ENCODE results near the gene MSLN. TPM values are rescaled to one million over a fixed set of nuclear protein-coding genes. Genes with fewer than 3 reads are reported as not detected.
"Not testable (repeated sequence)": the region's sequence is repeated elsewhere in the genome, so short reads cannot be mapped to it uniquely, and the experiment has no call there.

Gene MSLN
- polyA plus RNA-seq (2013, experiment 1 of 2): not detected
- not detected for polyA plus RNA-seq (2013, experiment 2 of 2)

- Histone ChIP-seq H3K4me1 (ENCODE audit: control insufficient read depth, insufficient read depth, low read length, poor library complexity, severe bottlenecking) (no peaks in the 10 kb centered on the region), H3K9me3 (ENCODE audit: control insufficient read depth, low read length) (peaks cover 4% of the 10 kb centered on the region), H3K4me3 (ENCODE audit: extremely low read depth, insufficient read depth, low read length, poor library complexity, severe bottlenecking) (no peak within 1 kb of the TSS), H3K36me3 (ENCODE audit: control insufficient read depth, insufficient read depth, low read length) (no peaks in the 10 kb centered on the region), H3K27ac (ENCODE audit: low read depth, low read length, severe bottlenecking) (no peak within 1 kb of the TSS)
- WGBS, 2 experiments (ENCODE audit: insufficient coverage in 2 of 2): 87 to 89% methylated on average over 26 to 34 of the region's 37 CpGs
These were observed at the start of gene MSLN for GRCh38 chr16:760545-761343. Gene MSLN, plus strand, starts transcription at chr16:760734. Its CDS starts 1,947 bp downstream, at chr16:762681.

DNA sequence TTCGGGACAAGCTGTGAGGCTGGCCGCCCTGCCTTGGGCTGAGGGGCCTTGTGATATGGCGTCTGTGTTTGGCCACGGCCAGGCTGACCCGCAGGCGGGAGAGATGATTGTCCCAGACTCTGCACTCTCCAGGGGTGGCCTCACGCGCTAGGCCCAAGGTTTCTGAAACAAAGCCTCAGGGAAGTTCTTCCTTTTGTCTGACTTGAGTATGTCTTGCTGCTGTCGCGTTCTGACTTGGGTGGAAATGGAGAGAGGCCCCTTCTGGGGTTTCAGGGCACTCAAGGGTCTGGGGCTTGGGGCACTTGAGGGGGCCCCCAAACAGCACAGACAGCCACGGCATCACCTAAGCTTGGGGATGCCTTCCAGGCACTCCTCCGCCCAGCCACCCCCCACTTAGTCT lies 49.5 kb upstream of the MSLN start:
- Histone ChIP-seq H3K9me3 (ENCODE audit: control insufficient read depth, low read length) (no peaks in the 10 kb centered on the region), H3K4me1 (ENCODE audit: control insufficient read depth, insufficient read depth, low read length, poor library complexity, severe bottlenecking) (peaks cover 12% of the 10 kb centered on the region), H3K36me3 (ENCODE audit: control insufficient read depth, insufficient read depth, low read length) (no peaks in the 10 kb centered on the region), H3K27ac (ENCODE audit: low read depth, low read length, severe bottlenecking) (no peak overlapping the region), H3K4me3 (ENCODE audit: extremely low read depth, insufficient read depth, low read length, poor library complexity, severe bottlenecking) (no peak overlapping the region)
- 79 to 90% methylated on average over 10 to 12 of the region's 12 CpGs for WGBS, 2 experiments (ENCODE audit: insufficient coverage in 2 of 2)

DNA sequence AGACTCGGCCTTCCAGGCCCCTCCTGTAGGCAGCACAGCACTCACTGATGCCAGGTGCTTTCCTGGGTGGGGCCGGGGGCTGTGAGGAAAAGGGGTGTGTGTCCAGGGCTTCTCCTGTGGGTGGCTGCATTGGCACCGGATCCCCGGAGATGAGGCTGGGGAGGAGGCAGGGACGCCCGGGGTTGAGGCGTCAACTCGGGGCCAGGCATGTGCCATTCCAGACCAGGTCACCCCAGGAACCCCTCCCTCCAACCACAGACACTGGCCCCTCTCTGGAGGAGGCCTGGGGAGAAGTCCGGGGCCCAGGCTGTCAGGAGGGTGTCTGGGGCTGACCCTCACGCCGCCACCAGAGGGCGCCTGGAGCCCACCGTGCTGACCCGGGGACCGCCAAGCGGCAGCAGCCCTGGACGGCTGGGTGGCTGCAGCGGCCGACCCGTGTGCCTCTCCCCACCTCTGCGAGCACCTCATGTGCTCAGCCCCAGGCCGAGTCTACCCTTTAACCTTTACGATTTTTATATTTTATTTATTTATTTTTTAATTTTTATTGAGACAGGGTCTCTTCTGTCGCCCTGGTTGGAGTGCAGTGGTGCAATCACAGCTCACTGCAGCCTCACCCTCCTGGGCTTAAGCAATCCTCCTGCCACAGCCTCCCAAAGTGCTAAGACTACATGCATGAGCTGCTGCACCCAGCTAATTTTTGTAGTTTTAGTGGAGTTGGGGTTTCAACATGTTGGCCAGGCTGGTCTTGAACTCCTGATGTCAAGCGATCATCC lies 48.8 kb upstream of the MSLN start:
- no peaks in the 10 kb centered on the region for H3K36me3 ChIP-seq (ENCODE audit: control insufficient read depth, insufficient read depth, low read length)
- H3K4me1 ChIP-seq (ENCODE audit: control insufficient read depth, insufficient read depth, low read length, poor library complexity, severe bottlenecking): peaks cover 18% of the 10 kb centered on the region
- WGBS, 2 experiments (ENCODE audit: insufficient coverage in 2 of 2): 8 to 40% methylated on average over 5 to 19 of the region's 25 CpGs
- H3K4me3 ChIP-seq (ENCODE audit: extremely low read depth, insufficient read depth, low read length, poor library complexity, severe bottlenecking): no peak overlapping the region
- H3K9me3 ChIP-seq (ENCODE audit: control insufficient read depth, low read length): no peaks in the 10 kb centered on the region
- H3K27ac ChIP-seq (ENCODE audit: low read depth, low read length, severe bottlenecking): no peak overlapping the region

DNA sequence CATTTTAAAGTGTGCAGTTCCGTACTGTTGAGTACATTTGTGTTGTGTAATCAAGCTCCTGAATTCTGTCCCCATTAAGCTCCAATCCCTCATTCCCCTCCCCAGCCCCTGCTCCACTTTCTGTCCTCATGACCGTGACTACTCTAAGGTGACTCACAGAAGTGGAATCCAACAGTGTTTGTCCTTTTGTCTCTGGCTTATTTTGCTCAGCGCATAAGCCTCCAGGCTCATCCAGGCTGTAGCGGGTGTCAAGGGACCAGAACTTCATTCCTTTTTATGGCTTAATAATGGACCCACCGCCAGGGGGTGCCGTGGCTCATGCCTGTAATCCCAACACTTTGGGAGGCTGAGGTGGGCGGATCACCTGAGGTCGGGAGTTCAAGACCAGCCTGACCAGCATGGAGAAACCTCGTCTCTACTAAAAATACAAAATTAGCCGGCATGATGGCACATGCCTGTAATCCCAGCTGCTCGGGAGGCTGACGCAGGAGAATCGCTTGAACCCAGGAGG lies 47.7 kb upstream of the MSLN start:
- 41 to 44% methylated on average over 11 of the region's 13 CpGs for WGBS, 2 experiments (ENCODE audit: insufficient coverage in 2 of 2)
- Histone ChIP-seq H3K27ac (ENCODE audit: low read depth, low read length, severe bottlenecking) (peak overlapping the region; percentile 16), H3K4me1 (ENCODE audit: control insufficient read depth, insufficient read depth, low read length, poor library complexity, severe bottlenecking) (peaks cover 20% of the 10 kb centered on the region)
- H3K36me3 ChIP-seq (ENCODE audit: control insufficient read depth, insufficient read depth, low read length); H3K9me3 ChIP-seq (ENCODE audit: control insufficient read depth, low read length); H3K4me3 ChIP-seq (ENCODE audit: extremely low read depth, insufficient read depth, low read length, poor library complexity, severe bottlenecking): not testable (repeated sequence)

GRCh38 chr16:714079-714478 lies 46.5 kb upstream of the MSLN start:
- Histone ChIP-seq H3K9me3 (ENCODE audit: control insufficient read depth, low read length) (no peaks in the 10 kb centered on the region), H3K4me3 (ENCODE audit: extremely low read depth, insufficient read depth, low read length, poor library complexity, severe bottlenecking) (no peak overlapping the region), H3K36me3 (ENCODE audit: control insufficient read depth, insufficient read depth, low read length) (peaks cover 4% of the 10 kb centered on the region), H3K27ac (ENCODE audit: low read depth, low read length, severe bottlenecking) (no peak overlapping the region), H3K4me1 (ENCODE audit: control insufficient read depth, insufficient read depth, low read length, poor library complexity, severe bottlenecking) (peaks cover 20% of the 10 kb centered on the region)
- 86 to 99% methylated on average over 9 to 11 of the region's 11 CpGs for WGBS, 2 experiments (ENCODE audit: insufficient coverage in 2 of 2)

GRCh38 chr16:714558-715476 lies 45.7 kb upstream of the MSLN start, which contains the start of gene METRN:
Gene METRN, plus strand, starts transcription at chr16:715118. Its CDS starts 172 bp downstream, at chr16:715290.
- Histone ChIP-seq H3K4me3 (ENCODE audit: extremely low read depth, insufficient read depth, low read length, poor library complexity, severe bottlenecking) (peak within 1 kb of the TSS; percentile 58), H3K27ac (ENCODE audit: low read depth, low read length, severe bottlenecking) (peak within 1 kb of the TSS; percentile 53), H3K36me3 (ENCODE audit: control insufficient read depth, insufficient read depth, low read length) (peaks cover 4% of the 10 kb centered on the region), H3K9me3 (ENCODE audit: control insufficient read depth, low read length) (no peaks in the 10 kb centered on the region), H3K4me1 (ENCODE audit: control insufficient read depth, insufficient read depth, low read length, poor library complexity, severe bottlenecking) (peaks cover 19% of the 10 kb centered on the region)
- WGBS, 2 experiments (ENCODE audit: insufficient coverage in 2 of 2): 12 to 15% methylated on average over 79 to 87 of the region's 108 CpGs

DNA sequence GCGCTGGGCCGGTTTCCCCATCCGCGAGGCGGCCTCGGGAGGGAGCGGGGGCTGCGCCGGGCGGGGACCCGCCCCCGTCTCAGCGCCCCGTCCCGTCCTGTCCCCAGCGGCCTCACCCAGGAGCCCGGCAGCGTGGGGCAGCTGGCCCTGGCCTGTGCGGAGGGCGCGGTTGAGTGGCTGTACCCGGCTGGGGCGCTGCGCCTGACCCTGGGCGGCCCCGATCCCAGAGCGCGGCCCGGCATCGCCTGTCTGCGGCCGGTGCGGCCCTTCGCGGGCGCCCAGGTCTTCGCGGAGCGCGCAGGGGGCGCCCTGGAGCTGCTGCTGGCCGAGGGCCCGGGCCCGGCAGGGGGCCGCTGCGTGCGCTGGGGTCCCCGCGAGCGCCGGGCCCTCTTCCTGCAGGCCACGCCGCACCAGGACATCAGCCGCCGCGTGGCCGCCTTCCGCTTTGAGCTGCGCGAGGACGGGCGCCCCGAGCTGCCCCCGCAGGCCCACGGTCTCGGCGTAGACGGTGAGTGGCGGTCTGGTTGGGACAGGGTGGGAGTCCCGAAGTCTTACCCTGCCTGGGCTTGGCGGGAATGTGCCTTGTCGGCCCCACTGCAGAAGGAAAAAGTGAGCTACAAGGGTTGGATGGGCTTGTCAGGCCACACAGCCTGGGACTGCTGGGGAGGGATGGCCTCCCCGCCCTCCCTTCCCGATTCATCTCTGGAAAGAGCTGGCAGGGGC lies 44.9 kb upstream of the MSLN start:
- H3K4me3 ChIP-seq (ENCODE audit: extremely low read depth, insufficient read depth, low read length, poor library complexity, severe bottlenecking): peak overlapping the region; percentile 58

GRCh38 chr16:716200-716568 lies 44.4 kb upstream of the MSLN start:
- Histone ChIP-seq H3K27ac (ENCODE audit: low read depth, low read length, severe bottlenecking) (peak overlapping the region; percentile 53), H3K4me1 (ENCODE audit: control insufficient read depth, insufficient read depth, low read length, poor library complexity, severe bottlenecking) (peaks cover 16% of the 10 kb centered on the region), H3K36me3 (ENCODE audit: control insufficient read depth, insufficient read depth, low read length) (peaks cover 4% of the 10 kb centered on the region), H3K9me3 (ENCODE audit: control insufficient read depth, low read length) (no peaks in the 10 kb centered on the region), H3K4me3 (ENCODE audit: extremely low read depth, insufficient read depth, low read length, poor library complexity, severe bottlenecking) (peak overlapping the region; percentile 58)
- WGBS, 2 experiments (ENCODE audit: insufficient coverage in 2 of 2): 18 to 31% methylated on average over 4 to 11 of the region's 12 CpGs

More for the DNA sequence above, 44.9 kb upstream of the MSLN start:
- Histone ChIP-seq H3K4me1 (ENCODE audit: control insufficient read depth, insufficient read depth, low read length, poor library complexity, severe bottlenecking) (peaks cover 17% of the 10 kb centered on the region), H3K27ac (ENCODE audit: low read depth, low read length, severe bottlenecking) (peak overlapping the region; percentile 53), H3K9me3 (ENCODE audit: control insufficient read depth, low read length) (no peaks in the 10 kb centered on the region), H3K36me3 (ENCODE audit: control insufficient read depth, insufficient read depth, low read length) (peaks cover 4% of the 10 kb centered on the region)
- WGBS, 2 experiments (ENCODE audit: insufficient coverage in 2 of 2): 5% methylated on average over 51 to 69 of the region's 74 CpGs

- no peak overlapping the region for H3K27ac ChIP-seq (ENCODE audit: low read depth, low read length, severe bottlenecking)
- H3K4me1 ChIP-seq (ENCODE audit: control insufficient read depth, insufficient read depth, low read length, poor library complexity, severe bottlenecking): peaks cover 16% of the 10 kb centered on the region
These were observed 43.7 kb upstream of the MSLN start for GRCh38 chr16:716768-717325.

More at GRCh38 chr16:716768-717325, 43.7 kb upstream of the MSLN start:
- WGBS, 2 experiments (ENCODE audit: insufficient coverage in 2 of 2): 92% methylated on average over 17 to 29 of the region's 29 CpGs
- Histone ChIP-seq H3K4me3 (ENCODE audit: extremely low read depth, insufficient read depth, low read length, poor library complexity, severe bottlenecking) (no peak overlapping the region), H3K36me3 (ENCODE audit: control insufficient read depth, insufficient read depth, low read length) (peaks cover 4% of the 10 kb centered on the region), H3K9me3 (ENCODE audit: control insufficient read depth, low read length) (no peaks in the 10 kb centered on the region)
